H9 (cell line): ENCODE measurements around the gene GRK1. TPM values are rescaled to one million over a fixed set of nuclear protein-coding genes. Genes with fewer than 3 reads are reported as not detected.

Source experiments
- DNase-seq: peaks from one replicate; pipeline ENCODE4 v3.0.0-alpha.2; 2017
- H2AFZ ChIP-seq: one replicate; pipeline ENCODE4 v1.6.1; 2013; ENCODE audit warnings: mild to moderate bottlenecking, low read length, control low read depth, moderate library complexity
- H2AK5ac ChIP-seq: 2 replicates; pipeline ENCODE4 v1.6.1; 2013; ENCODE audit warnings: low read length, control low read depth, mixed read lengths; ENCODE audit not compliant: insufficient read length
- H2BK120ac ChIP-seq: one replicate; pipeline ENCODE4 v1.6.1; 2013; ENCODE audit warnings: low read depth, mild to moderate bottlenecking, low read length, control low read depth, inconsistent platforms; ENCODE audit not compliant: poor library complexity, severe bottlenecking
- H2BK12ac ChIP-seq: 2 replicates; pipeline ENCODE4 v1.6.1; 2013; ENCODE audit warnings: low read length, control low read depth, mixed read lengths, low read depth; ENCODE audit not compliant: insufficient read length
- H2BK15ac ChIP-seq: 2 replicates; pipeline ENCODE4 v1.6.1; 2013; ENCODE audit warnings: low read depth, low read length, control low read depth
- H2BK20ac ChIP-seq: one replicate; pipeline ENCODE4 v1.6.1; 2013; ENCODE audit warnings: low read depth, mild to moderate bottlenecking, low read length, control low read depth, inconsistent platforms; ENCODE audit not compliant: poor library complexity, severe bottlenecking
- H2BK5ac ChIP-seq: 2 replicates; pipeline ENCODE4 v1.6.1; 2013; ENCODE audit warnings: low read length, control low read depth, mixed read lengths; ENCODE audit not compliant: insufficient read length
- H3K14ac ChIP-seq: 2 replicates; pipeline ENCODE4 v1.6.1; 2013; ENCODE audit warnings: low read length, control low read depth; ENCODE audit not compliant: insufficient read depth
- H3K18ac ChIP-seq: 2 replicates; pipeline ENCODE4 v1.6.1; 2013; ENCODE audit warnings: low read depth, mild to moderate bottlenecking, mixed read lengths, low read length, control low read depth; ENCODE audit not compliant: insufficient read length
- H3K23ac ChIP-seq: 2 replicates; pipeline ENCODE4 v1.6.1; 2013; ENCODE audit warnings: low read length, control low read depth, mixed read lengths, low read depth; ENCODE audit not compliant: insufficient read length
- H3K23me2 ChIP-seq: 2 replicates; pipeline ENCODE4 v1.6.1; 2013; ENCODE audit warnings: low read depth, mild to moderate bottlenecking, mixed read lengths, low read length, control low read depth; ENCODE audit not compliant: insufficient read length, poor library complexity, severe bottlenecking
- H3K27ac ChIP-seq: 2 replicates; pipeline ENCODE4 v1.5.1; 2013; ENCODE audit warnings: low read length, control low read depth, mixed read lengths, low read depth; ENCODE audit not compliant: insufficient read length
- H3K27me3 ChIP-seq: 2 replicates; pipeline ENCODE4 v1.6.1; 2013; ENCODE audit warnings: low read length, control low read depth, inconsistent platforms; ENCODE audit not compliant: insufficient read depth
- H3K4ac ChIP-seq: 2 replicates; pipeline ENCODE4 v1.6.1; 2013; ENCODE audit warnings: low read depth, mild to moderate bottlenecking, control low read depth, inconsistent platforms, low read length, moderate library complexity
- H3K4me1 ChIP-seq: 2 replicates; pipeline ENCODE4 v1.6.1; 2013; ENCODE audit warnings: low read length, control low read depth, inconsistent platforms; ENCODE audit not compliant: insufficient read depth
- H3K4me2 ChIP-seq: 2 replicates; pipeline ENCODE4 v1.6.1; 2013; ENCODE audit warnings: low read length, control low read depth, mixed read lengths; ENCODE audit not compliant: insufficient read length, insufficient read depth
- H3K56ac ChIP-seq: 2 replicates; pipeline ENCODE4 v1.6.1; 2013; ENCODE audit warnings: low read depth, mild to moderate bottlenecking, mixed read lengths, low read length, control low read depth; ENCODE audit not compliant: insufficient read length
- H3K79me1 ChIP-seq: 2 replicates; pipeline ENCODE4 v1.6.1; 2013; ENCODE audit warnings: low read depth, mild to moderate bottlenecking, moderate library complexity, low read length, control low read depth, inconsistent platforms; ENCODE audit not compliant: insufficient read depth, poor library complexity, severe bottlenecking
- H3K79me2 ChIP-seq: 2 replicates; pipeline ENCODE4 v1.6.1; 2013; ENCODE audit warnings: low read length, control low read depth, inconsistent platforms; ENCODE audit not compliant: insufficient read depth
- H3K9ac ChIP-seq: 2 replicates; pipeline ENCODE4 v1.6.1; 2013; ENCODE audit warnings: low read length, control low read depth, mixed read lengths; ENCODE audit not compliant: insufficient read length; ENCODE audit errors: extremely low read depth
- H3K9me3 ChIP-seq: one replicate; pipeline ENCODE4 v1.6.1; 2013; ENCODE audit warnings: low read depth, low read length, inconsistent platforms; ENCODE audit not compliant: control insufficient read depth
- H3T11ph ChIP-seq: one replicate; pipeline ENCODE4 v1.6.1; 2013; ENCODE audit warnings: mild to moderate bottlenecking, low read length, control low read depth, inconsistent platforms
- H4K20me1 ChIP-seq: one replicate; pipeline ENCODE4 v1.6.1; 2013; ENCODE audit not compliant: control insufficient read depth, insufficient read length, insufficient read depth
- H4K5ac ChIP-seq: 2 replicates; pipeline ENCODE4 v1.6.1; 2013; ENCODE audit warnings: low read depth, mild to moderate bottlenecking, mixed read lengths, low read length, control low read depth; ENCODE audit not compliant: insufficient read length
- H4K8ac ChIP-seq: replicated peaks from 2 replicates; pipeline ENCODE4 v1.6.1; 2013; ENCODE audit warnings: low read length, control low read depth, mixed read lengths, low read depth; ENCODE audit not compliant: insufficient read length
- H4K91ac ChIP-seq: 2 replicates; pipeline ENCODE4 v1.6.1; 2013; ENCODE audit warnings: low read depth, mild to moderate bottlenecking, moderate library complexity, mixed read lengths, low read length, control low read depth; ENCODE audit not compliant: insufficient read length
- H3K27ac Mint-ChIP-seq, 3 experiments: 2 replicates in 2 of 3; 3 replicates in 1 of 3; pipeline ENCODE4 v1.8.0; 2020 to 2021; ENCODE audit warnings: mixed read lengths in 3 of 3, mild to moderate bottlenecking in 1 of 3, moderate library complexity in 1 of 3
- H3K27me3 Mint-ChIP-seq: 2 replicates; pipeline ENCODE4 v1.8.0; 2021; ENCODE audit warnings: low read depth, mild to moderate bottlenecking, moderate library complexity, mixed read lengths
- H3K36me3 Mint-ChIP-seq, 3 experiments: 2 replicates in 2 of 3; 3 replicates in 1 of 3; pipeline ENCODE4 v1.8.0; 2020 to 2021; ENCODE audit warnings: low read depth in 3 of 3, mixed read lengths in 3 of 3; ENCODE audit not compliant: insufficient read depth in 1 of 3
- H3K4me1 Mint-ChIP-seq, 2 experiments: 2 replicates each; pipeline ENCODE4 v1.8.0; 2020; ENCODE audit warnings: mixed read lengths in 2 of 2
- H3K4me3 Mint-ChIP-seq, 2 experiments: 2 replicates in 1 of 2; 3 replicates in 1 of 2; pipeline ENCODE4 v1.8.0; 2020 to 2021; ENCODE audit warnings: mild to moderate bottlenecking in 2 of 2, mixed read lengths in 2 of 2, moderate library complexity in 1 of 2
- H3K9me3 Mint-ChIP-seq, 2 experiments: 2 replicates in 1 of 2; 3 replicates in 1 of 2; pipeline ENCODE4 v1.8.0; 2020; ENCODE audit warnings: mild to moderate bottlenecking in 2 of 2, mixed read lengths in 2 of 2, moderate library complexity in 1 of 2
- CTCF ChIP-seq: fragments of 200-600 bp; sonication (generic); conservative IDR thresholded peaks from 3 replicates; pipeline ENCODE4 v1.8.0; 2021; ENCODE audit warnings: antibody characterized with exemption, mild to moderate bottlenecking
- whole genome bisulfite sequencing: extraction: QIAGEN DNeasy Blood & Tissue Kit; methylation state at CpG from one replicate; pipeline ENCODE4 v1.1.7; 2013; ENCODE audit warnings: missing lambda C conversion rate, low lambda C conversion rate, mixed read lengths; ENCODE audit not compliant: insufficient read length; ENCODE audit errors: extremely low coverage; 5-methylcytosine and 5-hydroxymethylcytosine counted together
- total RNA-seq: library from RNA; stranded (reverse); gene quantifications from 2 replicates; pipeline ENCODE4 v1.2.1, GENCODE V29; 2021

Gene GRK1
- total RNA-seq, 1 experiment from 2014 or later: 0.31 TPM

DNA sequence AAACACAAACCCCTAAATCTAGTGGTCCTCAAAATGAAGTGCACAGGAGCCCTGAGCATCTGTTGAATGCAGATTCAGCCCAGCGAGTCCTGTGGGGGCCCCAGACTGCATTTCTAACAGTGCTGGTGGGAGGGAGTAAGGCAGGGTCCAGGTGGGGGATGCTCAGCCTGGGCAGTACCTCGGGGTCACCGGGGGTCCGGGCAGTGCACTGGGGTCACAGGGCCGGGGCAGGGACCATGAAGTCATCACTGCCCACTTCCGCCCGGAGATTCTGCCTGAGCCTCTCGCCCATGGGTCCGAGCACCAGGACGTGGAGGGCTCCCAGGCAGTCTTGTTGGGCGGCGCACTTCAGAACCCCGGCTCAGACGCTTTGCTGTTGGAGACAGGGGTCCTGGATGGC lies 8.2 kb upstream of the GRK1 start:
- H3K18ac ChIP-seq: no peak overlapping the region

More for the DNA sequence above, 8.2 kb upstream of the GRK1 start:
- Histone ChIP-seq H3K9me3 (no peaks in the 10 kb centered on the region), H3K56ac (no peak overlapping the region), H3K4ac (no peak overlapping the region), H3K79me2 (no peaks in the 10 kb centered on the region), H3K23me2 (no peaks in the 10 kb centered on the region), H3K79me1 (no peaks in the 10 kb centered on the region), H3K9ac (no peak overlapping the region), H2AK5ac (no peak overlapping the region), H2BK5ac (no peak overlapping the region), H3K27me3 (no peaks in the 10 kb centered on the region), H3K4me2 (no peak overlapping the region), H2BK12ac (no peak overlapping the region), H2BK20ac (no peak overlapping the region), H3K4me1 (no peaks in the 10 kb centered on the region), H4K5ac (no peak overlapping the region), H4K91ac (no peak overlapping the region), H4K8ac (no peak overlapping the region), H3T11ph (no peak overlapping the region), H3K14ac (no peak overlapping the region), H2BK120ac (no peak overlapping the region), H3K27ac (no peak overlapping the region), H2AFZ (no peak overlapping the region), H3K23ac (no peak overlapping the region), H2BK15ac (no peak overlapping the region), H4K20me1 (no peaks in the 10 kb centered on the region)
- DNase-seq: no peak
- H3K27me3 Mint-ChIP-seq: peaks cover 3% of the 10 kb centered on the region
- TF ChIP-seq CTCF: no peak
- no peak overlapping the region; a peak in 1 of 7 replicates for H3K27ac Mint-ChIP-seq
- H3K4me3 Mint-ChIP-seq: no peak overlapping the region
- WGBS: no CpG with 5 or more reads among the region's 14 CpGs
- no peaks in the 10 kb centered on the region; a peak in 1 of 4 replicates for H3K4me1 Mint-ChIP-seq
- H3K9me3 Mint-ChIP-seq: peaks cover 4 to 11% of the 10 kb centered on the region in 2 experiments; a peak in 3 of 5 replicates
- H3K36me3 Mint-ChIP-seq: peaks cover 0 to 5% (median 1%) of the 10 kb centered on the region in 3 experiments; a peak in 2 of 7 replicates
